Stimulated activated CD4-positive, alpha-beta T cell treated with anti-CD3 and anti-CD28 coated beads, Interleukin-15, amount 100 ng/mL, for 48 hours (primary cell): ENCODE results near the gene ANAPC10.
"Not testable (repeated sequence)": the region's sequence is repeated elsewhere in the genome, so short reads cannot be mapped to it uniquely, and the experiment has no call there.

Experiments
- DNase-seq, 2 donors: peaks; one replicate each; pipeline ENCODE4 v3.0.0-alpha.2; 2020; ENCODE audit warnings: low read depth in 2 of 2

Gene ANAPC10

GRCh38 chr4:145071560-145071959 lies 26.4 kb downstream of the ANAPC10 start:
- DNase-seq, result no peak

DNA sequence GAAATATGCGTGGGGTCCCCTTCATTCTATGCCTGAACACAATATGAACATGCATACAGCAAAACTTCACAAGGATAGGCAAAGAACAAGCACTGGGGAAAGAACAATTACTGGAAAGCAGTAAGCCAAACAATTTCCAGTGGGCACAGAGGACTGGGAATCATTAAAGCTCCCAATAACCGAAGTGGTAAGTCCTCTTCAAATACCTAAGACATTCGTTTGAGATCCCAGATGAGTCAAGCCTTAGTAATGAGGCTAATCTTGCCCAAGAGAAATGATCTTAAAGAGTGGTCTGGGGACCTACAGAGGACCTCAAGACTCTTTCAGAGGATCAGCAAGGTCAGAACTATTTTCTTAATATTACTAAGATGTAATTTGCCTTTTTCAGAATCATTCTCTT lies 28.6 kb downstream of the ANAPC10 start:
- DNase-seq, result no peak

- no peak for DNase-seq
Measured at GRCh38 chr4:145066063-145066501, 31.9 kb downstream of the ANAPC10 start.

DNA sequence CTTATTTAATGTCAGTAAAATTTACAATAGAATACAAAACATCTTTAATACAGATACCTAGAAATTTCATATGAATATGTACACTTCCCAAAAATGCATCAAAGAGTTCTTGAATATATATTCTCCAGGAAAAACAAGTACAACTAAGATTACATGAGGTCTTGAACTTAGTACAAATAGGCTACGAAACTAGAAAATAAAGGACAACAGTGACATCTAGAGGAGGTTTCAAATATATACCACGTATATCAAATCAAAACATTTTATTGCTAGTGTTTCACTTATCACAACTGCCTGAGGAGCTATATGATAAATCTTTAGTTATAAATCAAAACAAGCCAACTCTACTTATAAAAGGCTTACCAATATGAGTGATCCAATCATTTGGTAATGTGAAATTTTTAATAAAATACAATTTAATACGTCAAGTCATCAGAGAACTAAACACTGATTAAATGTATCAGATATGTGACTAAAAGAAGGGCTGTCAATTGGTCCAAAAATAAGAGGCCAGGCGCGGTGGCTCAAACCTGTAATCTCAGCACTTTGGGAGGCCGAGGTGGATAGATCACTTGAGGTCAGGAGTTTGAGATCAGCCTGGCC lies 36.6 kb downstream of the ANAPC10 start:
- no peak for DNase-seq

DNA sequence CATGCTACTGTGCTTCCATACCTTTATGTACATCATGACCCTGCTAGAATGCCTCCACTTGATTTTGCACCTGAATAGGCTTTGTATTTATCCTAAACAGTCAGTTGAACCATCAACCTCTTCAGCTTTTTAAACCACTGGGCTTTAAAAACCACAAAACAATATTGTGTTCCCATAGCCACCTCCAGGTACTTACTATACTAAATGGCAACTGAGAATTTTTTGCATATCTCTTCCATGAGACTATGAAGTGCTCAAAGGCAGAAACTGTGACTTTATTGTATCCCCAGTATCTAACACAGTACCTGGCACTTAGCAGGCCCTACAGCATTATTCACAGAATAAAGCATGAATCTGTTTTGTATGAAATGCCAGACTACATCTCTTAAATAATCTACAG lies 39.7 kb downstream of the ANAPC10 start:
- no peak for DNase-seq

DNA sequence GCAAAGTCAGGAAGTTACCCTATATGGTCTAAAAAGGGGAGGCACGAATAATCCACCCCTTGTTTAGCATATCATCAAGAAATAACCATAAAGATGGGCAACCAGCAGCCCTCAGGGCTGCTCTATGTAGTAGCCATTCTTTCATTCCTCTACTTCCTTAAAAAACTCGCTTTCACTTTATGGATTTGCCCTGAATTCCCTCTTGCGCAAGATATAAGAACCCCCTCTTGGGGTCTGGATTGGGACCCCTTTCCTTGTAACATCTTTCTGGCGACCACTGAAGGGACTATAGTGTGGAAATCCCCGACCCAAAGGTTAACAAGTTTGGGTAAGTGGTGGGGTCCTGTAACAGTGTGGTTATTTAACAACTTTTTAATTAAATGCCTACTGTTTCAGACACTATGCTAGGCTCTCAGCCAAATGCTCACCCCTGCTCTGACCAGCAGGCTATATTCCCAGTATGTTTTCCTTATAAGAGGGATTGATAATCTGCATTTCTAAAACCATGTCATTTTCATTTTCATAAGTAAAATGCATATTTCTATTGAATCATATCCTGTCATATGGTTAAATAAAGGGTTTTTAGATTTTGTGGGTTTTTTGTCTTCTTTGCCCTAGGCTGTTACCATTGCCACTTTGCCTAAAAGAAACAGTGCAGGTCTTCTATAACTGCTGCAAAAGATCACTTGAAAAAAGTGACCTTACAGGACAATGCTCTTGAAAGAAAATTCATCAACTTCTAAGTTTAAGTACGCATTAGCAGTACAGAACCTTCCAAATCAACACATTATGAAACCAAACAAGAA lies 41.5 kb downstream of the ANAPC10 start:
- no peak for DNase-seq

- no peak for DNase-seq
Measured at GRCh38 chr4:145055533-145056257, 42.3 kb downstream of the ANAPC10 start.

DNA sequence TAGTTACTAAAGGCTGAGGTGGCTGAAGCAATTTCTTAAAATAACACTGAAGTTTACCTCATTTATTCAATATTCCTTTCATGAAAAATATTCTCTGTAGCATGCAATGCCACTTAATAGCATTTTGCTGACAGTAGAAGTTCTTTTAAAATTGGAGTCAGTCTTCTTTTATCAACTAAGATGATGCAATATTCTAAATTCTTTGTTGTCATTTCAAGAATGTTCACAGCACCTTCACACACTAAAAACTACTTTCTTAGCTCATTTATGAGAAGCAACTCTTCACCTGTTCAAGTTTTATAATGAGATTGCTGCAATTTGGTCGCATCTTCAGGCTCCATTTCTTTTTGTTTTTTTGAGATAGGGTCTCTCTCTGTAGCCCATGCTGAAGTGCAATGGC lies 48.8 kb downstream of the ANAPC10 start:
- no peak for DNase-seq

DNA sequence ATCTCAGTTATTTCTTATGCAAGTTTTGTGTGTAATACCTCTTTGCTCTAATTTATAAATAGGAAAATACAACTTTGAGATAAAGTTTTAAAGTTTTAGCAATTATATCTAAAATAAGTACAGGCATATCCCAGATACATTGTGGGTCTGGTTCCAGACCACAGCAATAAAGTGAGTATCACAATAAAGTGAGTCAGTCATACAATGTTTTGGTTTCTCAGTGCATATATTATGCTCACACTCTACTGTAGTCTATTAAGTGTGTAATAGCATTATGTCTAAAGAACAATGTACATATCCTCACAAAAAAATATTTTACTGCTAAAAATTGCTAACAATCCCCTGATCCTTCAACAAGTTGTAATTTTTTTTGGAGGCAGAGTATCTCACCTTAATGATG lies 49.2 kb downstream of the ANAPC10 start:
- DNase-seq, result no peak

GRCh38 chr4:145047151-145047550 lies 50.8 kb downstream of the ANAPC10 start:
- no peak for DNase-seq

DNA sequence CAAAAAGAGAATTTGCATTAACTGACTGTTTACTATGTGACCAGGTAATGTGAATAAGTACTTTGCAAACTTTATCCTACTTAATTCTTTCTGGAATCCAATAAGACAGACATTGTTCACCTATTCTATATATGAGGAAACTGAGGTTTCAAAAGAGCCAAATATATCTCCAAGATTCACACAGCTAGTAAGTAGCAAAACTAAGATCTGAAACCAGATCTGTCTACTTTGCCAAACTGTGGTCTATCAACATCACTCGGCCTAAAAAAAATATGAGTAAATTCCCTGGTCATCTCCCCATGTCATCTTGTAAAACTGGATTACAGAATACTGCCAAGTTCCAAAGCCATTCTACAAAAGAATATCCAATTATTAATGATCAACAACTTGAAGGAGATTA lies 52.8 kb downstream of the ANAPC10 start:
- no peak for DNase-seq

DNA sequence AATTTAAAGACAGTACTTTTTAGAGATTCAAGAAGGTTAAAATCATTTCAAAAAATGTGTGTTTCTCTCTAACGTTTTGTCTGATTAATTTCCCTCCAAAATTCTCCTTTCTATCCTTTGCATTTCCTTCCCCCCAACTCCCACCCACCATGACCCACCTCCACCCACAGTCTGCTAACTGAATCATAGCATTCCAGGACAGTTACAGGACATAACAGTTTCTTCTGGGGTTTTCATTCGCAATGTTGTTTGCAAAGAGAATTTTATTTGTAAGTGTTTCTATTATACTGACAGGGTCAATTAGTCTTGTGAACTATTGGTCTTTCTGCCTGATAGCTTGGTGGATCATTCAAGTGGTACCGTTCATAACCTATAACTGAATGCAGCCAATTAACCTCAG lies 53.7 kb downstream of the ANAPC10 start:
- no peak for DNase-seq

DNA sequence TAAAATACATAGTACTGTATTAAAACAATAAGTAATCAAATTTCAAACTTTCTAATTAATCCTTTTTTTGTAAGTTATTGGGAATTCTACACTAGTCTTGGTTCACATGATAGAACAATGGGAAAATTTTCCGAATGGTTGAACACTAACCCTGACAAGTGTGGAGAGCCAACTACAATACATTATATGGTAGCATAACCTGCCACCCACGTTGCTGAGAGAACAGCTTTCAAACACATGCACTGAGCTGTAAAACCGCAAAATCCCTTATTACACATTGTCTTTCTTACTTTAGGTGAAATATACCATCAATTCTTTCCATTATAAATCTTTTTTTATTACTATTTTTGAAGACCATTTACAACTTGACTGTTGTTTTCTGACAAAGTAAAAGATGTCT lies 54.7 kb downstream of the ANAPC10 start:
- no peak for DNase-seq

DNA sequence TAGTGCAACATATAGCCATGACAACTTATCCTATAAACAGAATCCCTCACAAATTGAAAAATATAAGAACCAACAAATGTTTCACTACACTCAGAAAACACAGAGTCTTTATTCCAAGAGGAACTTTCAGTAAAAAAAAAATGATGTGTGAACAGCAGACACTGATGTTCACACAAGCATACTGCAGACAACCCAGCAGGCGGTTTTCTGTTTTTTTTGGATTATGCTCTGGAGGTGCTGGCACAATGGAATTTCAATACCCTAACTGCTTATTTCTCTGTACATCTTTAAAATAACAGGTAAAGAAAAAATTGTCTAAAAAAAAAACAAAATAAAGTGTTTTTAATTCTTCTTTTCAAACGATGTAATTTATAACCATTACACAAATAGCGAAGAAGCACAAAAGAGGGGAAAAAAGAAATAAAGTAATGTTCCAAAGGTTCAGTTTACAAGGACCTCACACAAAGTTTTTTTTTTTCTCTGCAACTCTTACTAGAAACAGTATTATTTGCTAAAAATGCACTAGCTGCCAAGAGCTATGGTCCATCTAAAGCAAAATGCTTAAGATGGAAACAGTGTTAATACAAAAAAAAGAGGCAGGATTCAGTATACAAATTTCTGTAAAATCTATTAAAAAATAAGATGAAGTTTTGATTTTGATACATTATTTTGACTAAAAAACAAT lies 55.3 kb downstream of the ANAPC10 start:
- no peak for DNase-seq

DNA sequence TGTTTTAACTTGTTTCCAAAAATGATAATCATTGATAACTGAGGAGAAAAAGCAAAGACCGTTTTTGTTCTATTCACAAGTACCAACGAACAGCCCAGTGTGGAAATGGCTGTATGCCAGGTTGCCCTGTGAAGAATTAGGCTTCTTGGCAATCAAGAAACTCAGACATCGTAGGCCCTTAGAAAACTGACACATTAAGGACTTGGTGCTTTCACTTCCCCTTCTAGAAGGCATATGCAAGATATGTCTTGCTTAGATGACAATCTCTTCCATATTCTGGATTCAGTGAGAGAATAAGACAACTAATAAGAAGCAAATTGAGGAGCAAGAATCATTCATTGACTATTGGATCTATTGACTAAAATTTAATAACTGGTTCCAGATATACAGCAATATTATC lies 56.6 kb downstream of the ANAPC10 start:
- no peak for DNase-seq

DNA sequence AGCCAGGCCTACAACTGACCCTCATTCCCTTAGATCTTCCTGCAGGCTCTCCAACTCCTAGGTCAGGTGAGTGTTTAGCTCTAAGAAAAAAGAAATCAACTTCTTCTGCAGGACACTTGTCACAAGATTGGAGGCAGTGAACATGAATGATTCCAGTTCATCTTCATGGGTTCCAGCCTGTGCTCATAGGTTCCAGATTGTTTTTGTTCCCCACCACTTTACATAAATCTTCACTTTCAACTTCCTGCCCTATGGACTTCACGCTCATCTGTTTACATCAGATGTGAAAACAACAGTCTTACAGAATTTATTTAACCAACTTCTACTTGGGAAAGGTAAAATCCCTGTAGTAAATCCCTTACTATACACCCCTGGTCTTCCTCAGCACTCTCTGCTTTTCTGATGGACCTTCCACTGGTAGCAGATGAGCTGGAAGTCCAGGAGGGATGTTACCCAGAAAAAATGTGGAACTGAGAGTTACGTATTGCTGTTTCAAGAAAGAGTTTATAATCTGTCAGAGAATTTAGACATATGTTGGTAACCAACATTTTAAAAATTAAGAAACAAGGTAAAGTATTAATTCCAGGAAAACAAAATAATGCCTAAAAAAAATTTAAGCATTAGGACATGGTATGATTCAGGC lies 62.4 kb downstream of the ANAPC10 start:
- no peak for DNase-seq

DNA sequence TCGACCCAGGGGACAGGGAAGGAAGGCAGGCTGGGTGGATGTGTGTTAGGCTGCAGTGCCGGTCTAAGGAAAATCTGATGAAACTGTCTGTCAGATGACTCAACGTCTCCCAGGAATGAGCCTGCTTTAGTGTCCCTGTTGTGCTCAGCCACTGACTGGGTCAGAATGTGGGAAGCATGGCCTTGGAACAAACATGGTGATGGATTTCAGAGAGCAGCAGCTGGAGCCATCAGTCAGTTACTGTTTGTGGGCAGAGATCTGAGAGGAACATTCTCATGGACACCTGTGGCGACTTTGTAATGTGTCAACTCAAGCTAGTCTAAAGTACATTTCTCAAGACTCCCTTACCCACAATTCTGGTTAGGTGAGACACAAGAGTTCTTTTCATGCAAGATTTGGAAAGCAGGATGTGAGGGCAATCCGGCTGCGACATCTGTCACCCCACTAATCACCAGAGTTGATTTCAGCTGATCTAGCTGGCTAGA lies 63.2 kb downstream of the ANAPC10 start:
- no peak for DNase-seq

- no peak for DNase-seq
Measured at GRCh38 chr4:145019346-145019745, 78.7 kb downstream of the ANAPC10 start.

GRCh38 chr4:145014365-145014764 lies 83.6 kb downstream of the ANAPC10 start:
- no peak for DNase-seq

DNA sequence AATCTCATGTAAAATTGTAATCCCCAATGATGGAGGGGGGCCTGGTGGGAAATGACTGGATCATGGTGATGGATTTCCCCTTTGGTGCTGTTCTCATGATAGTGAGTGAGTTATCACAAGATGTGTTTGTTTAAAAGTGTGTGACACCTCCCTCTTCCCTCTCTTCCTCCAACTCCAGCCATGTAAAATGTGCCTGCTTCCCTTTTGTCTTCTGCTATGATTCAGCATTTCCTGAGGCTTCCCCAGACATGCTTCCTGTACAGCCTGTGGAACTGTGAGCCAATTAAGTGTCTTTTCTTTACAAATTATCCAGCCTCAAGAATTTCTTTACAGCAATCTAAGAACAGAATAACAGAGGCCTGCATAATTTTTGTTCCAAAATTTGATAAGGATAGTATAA lies 85.2 kb downstream of the ANAPC10 start:
- no peak for DNase-seq

DNA sequence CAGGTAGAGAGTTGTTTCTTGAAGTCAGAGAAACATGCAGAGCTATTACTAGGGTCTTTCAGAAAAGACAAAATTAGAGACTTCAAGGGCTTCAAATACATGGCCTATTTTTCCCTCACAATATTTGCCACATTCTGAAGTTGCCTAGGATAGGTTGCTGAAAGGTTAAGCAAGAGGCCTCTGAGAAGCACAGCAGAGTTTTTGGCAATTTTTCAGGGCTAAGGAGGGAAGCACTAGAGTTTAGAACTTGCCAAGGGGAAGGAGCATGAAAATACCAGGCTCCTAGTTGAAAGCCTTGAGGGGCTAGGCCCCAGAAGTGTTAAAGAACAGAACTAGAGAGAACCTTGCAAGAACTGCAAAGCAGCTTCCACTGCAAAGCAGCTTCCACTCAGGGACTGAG lies 86.4 kb downstream of the ANAPC10 start:
- no peak for DNase-seq

- DNase-seq, result not testable (repeated sequence)
Measured at GRCh38 chr4:145010315-145010714, 87.7 kb downstream of the ANAPC10 start.
